ENCODE results near the gene NSUN4.

GRCh38 chr1:46334030-46334384 lies 6.6 kb upstream of the NSUN4 start:
- TF ChIP-seq PLRG1 (conservative IDR thresholded peaks at IDR 0.05): no peak
- TF ChIP-seq USF2 (IDR thresholded peaks at IDR 0.05; ENCODE audit: low read depth, low read length): no peak
- no peak for TF ChIP-seq USF2 (CRISPR knock-in tag; IDR thresholded peaks at IDR 0.05; ENCODE audit: borderline replicate concordance)
- no peak for TF ChIP-seq ZNF10 (CRISPR knock-in tag; IDR thresholded peaks at IDR 0.05; ENCODE audit: borderline replicate concordance, low read depth)
- TF ChIP-seq ZSCAN30 (CRISPR knock-in tag; IDR thresholded peaks at IDR 0.05): no peak
- TF ChIP-seq CTCF (CRISPR knock-in tag; IDR thresholded peaks at IDR 0.05): no peak
- no peak for TF ChIP-seq RFX5 (IDR thresholded peaks at IDR 0.05; ENCODE audit: low read depth, low read length)
- TF ChIP-seq SP4 (CRISPR knock-in tag; IDR thresholded peaks at IDR 0.05): no peak
- no peak for TF ChIP-seq SP1 (IDR thresholded peaks at IDR 0.05)
- no peak for TF ChIP-seq SP1 (CRISPR knock-in tag; IDR thresholded peaks at IDR 0.05)
- TF ChIP-seq ZFP37 (CRISPR knock-in tag; IDR thresholded peaks at IDR 0.05; ENCODE audit: borderline replicate concordance): no peak
- no peak for TF ChIP-seq CBFB (CRISPR knock-in tag; IDR thresholded peaks at IDR 0.05)
- no peak for TF ChIP-seq HDAC1 (CRISPR knock-in tag; IDR thresholded peaks at IDR 0.05)

Measured in HepG2 (cell line).